K562 (cell line): ENCODE results near the gene IGFALS. TPM values are rescaled to one million over a fixed set of nuclear protein-coding genes. Genes with fewer than 3 reads are reported as not detected.
A peak's percentile ranks its signal among the peaks of the same experiment; 100 is the strongest.

ENCODE experiments used
- CBX3 ChIP-seq, 2 experiments: IDR thresholded peaks; 1 replicate in 1 of 2; 2 replicates in 1 of 2; pipeline ENCODE4 v1.6.1; 2012; ENCODE audit warnings: inconsistent platforms in 2 of 2, low read length in 2 of 2, borderline replicate concordance in 1 of 2, control low read depth in 1 of 2
- CEBPB ChIP-seq: fragments of 450-650 bp; IDR thresholded peaks from 2 replicates; pipeline ENCODE4 v1.6.1; 2016; ENCODE audit warnings: missing genetic modification characterization, missing compliant biosample characterization
- CTBP1 ChIP-seq: fragments of 450-650 bp; IDR thresholded peaks from 2 replicates; pipeline ENCODE4 v1.6.1; 2016; ENCODE audit warnings: borderline replicate concordance
- E2F5 ChIP-seq: sonication (generic); formaldehyde crosslinking; IDR thresholded peaks from 2 replicates; pipeline ENCODE4 v1.8.0; 2022; ENCODE audit warnings: mild to moderate bottlenecking, missing genetic modification reagents
- ELF1 ChIP-seq: fragments of 200-800 bp; sonication (Bioruptor generic); IDR thresholded peaks from 2 replicates; pipeline ENCODE4 v1.6.1; 2016; ENCODE audit warnings: missing genetic modification characterization, missing compliant biosample characterization
- FOXK1 ChIP-seq: sonication (generic); formaldehyde crosslinking; IDR thresholded peaks from 2 replicates; pipeline ENCODE4 v1.8.0; 2022; ENCODE audit warnings: missing genetic modification reagents, mild to moderate bottlenecking, borderline replicate concordance
- GATAD2B ChIP-seq: fragments of 450-650 bp; IDR thresholded peaks from 2 replicates; pipeline ENCODE4 v1.6.1; 2017; ENCODE audit warnings: mild to moderate bottlenecking, borderline replicate concordance
- HES1 ChIP-seq: fragments of 450-650 bp; IDR thresholded peaks from 2 replicates; pipeline ENCODE4 v1.6.1; 2016; ENCODE audit warnings: low read depth, mild to moderate bottlenecking, moderate library complexity
- JUNB ChIP-seq: fragments of 450-650 bp; formaldehyde crosslinking; conservative IDR thresholded peaks from 2 replicates; pipeline ENCODE4 v1.4.0; 2020; ENCODE audit warnings: mild to moderate bottlenecking
- KAT8 ChIP-seq: fragments of 450-650 bp; IDR thresholded peaks from 2 replicates; pipeline ENCODE4 v1.6.1; 2016; ENCODE audit warnings: low read depth, mild to moderate bottlenecking
- MTF1 ChIP-seq: fragments of 250-450 bp; sonication (Bioruptor Pico); IDR thresholded peaks from 2 replicates; pipeline ENCODE4 v1.9.0; 2021; ENCODE audit warnings: moderate library complexity, mild to moderate bottlenecking, inconsistent platforms, borderline replicate concordance
- PPARD ChIP-seq: fragments of 250-450 bp; sonication (Bioruptor Pico); IDR thresholded peaks from 2 replicates; pipeline ENCODE4 v1.8.0; 2022; ENCODE audit warnings: inconsistent platforms, mild to moderate bottlenecking, moderate library complexity
- TSC22D4 ChIP-seq: fragments of 450-650 bp; IDR thresholded peaks from 2 replicates; pipeline ENCODE4 v1.6.1; 2016; ENCODE audit warnings: missing genetic modification characterization, missing biosample characterization, control low read depth
- UBTF ChIP-seq, 2 experiments: IDR thresholded peaks; 2 replicates each; pipeline ENCODE4 v1.6.1; 2012; ENCODE audit warnings: improper control_type of control experiment in 2 of 2, low read depth in 2 of 2, low read length in 2 of 2, borderline replicate concordance in 1 of 2
- VEZF1 ChIP-seq: fragments of 200-800 bp; sonication (Bioruptor generic); IDR thresholded peaks from 2 replicates; pipeline ENCODE4 v1.6.1; 2017; ENCODE audit warnings: missing genetic modification characterization, missing compliant biosample characterization
- ZBTB7A ChIP-seq: IDR thresholded peaks from 2 replicates; pipeline ENCODE4 v1.6.1; 2011; ENCODE audit warnings: low read depth, mild to moderate bottlenecking, low read length, moderate library complexity, borderline replicate concordance; ENCODE audit not compliant: control insufficient read depth
- ZBTB8A ChIP-seq: fragments of 450-650 bp; IDR thresholded peaks from 2 replicates; pipeline ENCODE4 v1.6.1; 2018; ENCODE audit warnings: mild to moderate bottlenecking, moderate library complexity; ENCODE audit not compliant: partially characterized antibody
- ZKSCAN3 ChIP-seq: fragments of 250-450 bp; sonication (Bioruptor Pico); IDR thresholded peaks from 2 replicates; pipeline ENCODE4 v1.4.0; 2020
- ZNF184 ChIP-seq: sonication (generic); formaldehyde crosslinking; IDR thresholded peaks from 2 replicates; pipeline ENCODE4 v1.5.0; 2020; ENCODE audit warnings: missing genetic modification reagents
- polyA plus RNA-seq, 8 experiments: library from polyadenylated mRNA; depleted of rRNA in 4 of 8; stranded (reverse) in 5 of 8; unstranded in 3 of 8; fragments of >200 nt; fragmentation: Nextera tagmentation in 2 of 8; fragmentation: Illumina TruSeq in 1 of 8; extraction: Ambion mirVana in 2 of 8; extraction: Trizol in 1 of 8; gene quantifications; 2 replicates each; pipeline versions ENCODE4 v1.2.1 to v1.2.3, GENCODE V29; 2011 to 2014; ENCODE audit warnings: inconsistent platforms in 1 of 8, missing spikeins in 1 of 8
- total RNA-seq, 7 experiments: library from RNA; depleted of rRNA in 6 of 7; stranded (reverse); fragments of >200 nt in 6 of 7; fragmentation: Illumina TruSeq in 2 of 7; extraction: Trizol in 2 of 7; gene quantifications; 2 replicates each; pipeline versions ENCODE4 v1.2.1 to v1.2.3, GENCODE V29; 2011 to 2021; ENCODE audit warnings: low replicate concordance in 1 of 7
- TF ChIP-seq, protein P1 (sequence below): fragments of 450-650 bp; IDR thresholded peaks from 2 replicates; pipeline ENCODE4 v1.6.1; 2017; ENCODE audit warnings: antibody characterized with exemption

The IGFALS gene
- total and polyA plus RNA-seq, 9 of the 15 experiments (the other 6 are each of a cell fraction or from before 2014, with no cell fraction given), result not detected

DNA sequence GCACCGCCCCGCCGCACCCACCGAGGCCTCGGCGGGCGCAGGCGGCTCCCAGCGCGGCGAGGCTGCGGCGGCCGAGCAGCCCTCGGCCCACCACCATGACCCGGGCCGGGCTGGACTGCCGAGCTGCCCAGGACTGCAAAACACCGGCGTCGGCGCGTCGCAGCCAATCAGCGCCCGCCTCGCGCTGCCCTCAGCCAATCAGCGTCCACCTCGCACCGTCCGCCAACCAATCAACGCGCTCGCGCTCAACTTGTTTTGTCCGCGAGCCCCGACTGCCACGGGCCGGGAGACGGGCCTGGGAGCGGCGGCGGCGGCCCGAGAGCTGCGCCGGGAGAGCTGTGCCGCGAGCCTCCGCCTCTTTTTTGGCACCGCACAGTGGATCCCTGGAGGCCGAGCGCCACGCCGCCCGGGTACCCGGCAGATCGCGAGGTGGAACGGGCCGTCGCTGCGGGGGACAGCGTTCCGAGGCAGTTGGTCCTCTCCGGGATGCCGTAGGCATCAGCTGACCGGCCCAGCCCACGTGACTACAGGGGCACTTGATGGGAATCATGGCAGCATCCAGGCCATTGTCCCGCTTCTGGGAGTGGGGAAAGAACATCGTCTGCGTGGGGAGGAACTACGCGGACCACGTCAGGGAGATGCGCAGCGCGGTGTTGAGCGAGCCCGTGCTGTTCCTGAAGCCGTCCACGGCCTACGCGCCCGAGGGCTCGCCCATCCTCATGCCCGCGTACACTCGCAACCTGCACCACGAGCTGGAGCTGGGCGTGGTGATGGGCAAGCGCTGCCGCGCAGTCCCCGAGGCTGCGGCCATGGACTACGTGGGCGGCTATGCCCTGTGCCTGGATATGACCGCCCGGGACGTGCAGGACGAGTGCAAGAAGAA, 33.4 kb upstream of the IGFALS start, which contains the start of the genes FAHD1 and HAGH (continued):
- TF ChIP-seq, protein P1, sequence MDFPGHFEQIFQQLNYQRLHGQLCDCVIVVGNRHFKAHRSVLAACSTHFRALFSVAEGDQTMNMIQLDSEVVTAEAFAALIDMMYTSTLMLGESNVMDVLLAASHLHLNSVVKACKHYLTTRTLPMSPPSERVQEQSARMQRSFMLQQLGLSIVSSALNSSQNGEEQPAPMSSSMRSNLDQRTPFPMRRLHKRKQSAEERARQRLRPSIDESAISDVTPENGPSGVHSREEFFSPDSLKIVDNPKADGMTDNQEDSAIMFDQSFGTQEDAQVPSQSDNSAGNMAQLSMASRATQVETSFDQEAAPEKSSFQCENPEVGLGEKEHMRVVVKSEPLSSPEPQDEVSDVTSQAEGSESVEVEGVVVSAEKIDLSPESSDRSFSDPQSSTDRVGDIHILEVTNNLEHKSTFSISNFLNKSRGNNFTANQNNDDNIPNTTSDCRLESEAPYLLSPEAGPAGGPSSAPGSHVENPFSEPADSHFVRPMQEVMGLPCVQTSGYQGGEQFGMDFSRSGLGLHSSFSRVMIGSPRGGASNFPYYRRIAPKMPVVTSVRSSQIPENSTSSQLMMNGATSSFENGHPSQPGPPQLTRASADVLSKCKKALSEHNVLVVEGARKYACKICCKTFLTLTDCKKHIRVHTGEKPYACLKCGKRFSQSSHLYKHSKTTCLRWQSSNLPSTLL, result 0 out of 2 replicates have a peak, but pooled peaks have one; percentile 37
- TF ChIP-seq CEBPB (tag) (no peak), HES1 (no peak), ZNF184 (CRISPR knock-in tag) (no peak), E2F5 (CRISPR knock-in tag) (0 out of 2 replicates have a peak, but pooled peaks have one; percentile 84), VEZF1 (CRISPR knock-in tag) (peak; percentile 70), KAT8 (no peak), UBTF (IDR thresholded peaks at IDR 0.05; ENCODE audit: borderline replicate concordance in 1 of 2, low read depth in 2 of 2, low read length in 2 of 2) (peak; percentile 41 to 53; a peak in 1 of 4 replicates), PPARD (no peak), CBX3 (IDR thresholded peaks at IDR 0.05; ENCODE audit: borderline replicate concordance in 1 of 2, low read length in 2 of 2) (peak in 1 of 2 experiments; percentile 88; a peak in 2 of 3 replicates), MTF1 (CRISPR knock-in tag) (no peak), FOXK1 (CRISPR knock-in tag) (0 out of 2 replicates have a peak, but pooled peaks have one; percentile 18), ZBTB7A (peak; percentile 4; the same call in 1 of the 2 replicates), ELF1 (tag) (no peak), JUNB (CRISPR knock-in tag) (no peak), ZBTB8A (no peak), CTBP1 (peak; percentile 97), ZKSCAN3 (CRISPR knock-in tag) (no peak), GATAD2B (no peak), TSC22D4 (tag) (no peak)
